ENCODE measurements around the gene DCP2.

Gene DCP2

DNA sequence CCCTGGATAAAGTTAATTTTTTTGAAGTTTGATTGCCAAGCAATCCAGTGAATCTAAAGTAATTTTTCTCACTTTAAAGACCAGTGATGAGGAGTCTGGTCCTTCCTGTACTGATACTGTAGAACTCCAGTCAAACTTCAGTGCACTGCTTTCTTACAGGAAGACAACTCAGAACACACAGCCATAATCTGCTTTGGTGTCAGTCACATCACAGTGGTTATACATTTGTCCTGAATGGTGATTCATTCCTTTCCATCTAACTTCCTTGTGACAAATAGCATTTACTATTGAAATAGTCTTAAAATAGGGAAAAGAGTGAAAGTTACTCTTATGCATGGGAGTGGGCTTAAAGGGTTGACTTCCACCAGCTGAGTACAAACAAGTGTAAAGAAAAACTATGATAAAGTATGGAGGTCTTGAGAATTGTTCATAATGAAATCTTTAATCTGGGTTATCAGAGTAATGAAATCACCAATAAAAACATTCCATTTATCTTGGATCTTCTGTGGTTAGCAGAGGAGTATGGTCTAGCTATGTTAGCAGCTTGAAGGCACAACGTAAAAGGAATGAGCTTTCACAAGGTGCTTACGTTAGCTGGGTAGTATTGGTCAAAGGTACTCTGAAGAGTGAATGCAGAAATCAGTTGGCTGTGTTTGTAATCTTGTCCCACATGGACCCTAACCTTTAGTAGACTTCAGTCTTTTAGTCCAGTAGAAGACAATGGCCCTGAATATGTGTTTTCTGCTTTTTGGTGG is 41.5 kb downstream of the DCP2 start:
- in situ Hi-C loops (cut with MboI; ENCODE audit: low sequenced_read_pairs) = no loop called here

- in situ Hi-C loops (cut with MboI; ENCODE audit: low sequenced_read_pairs) = no loop called here
These were observed 44.1 kb downstream of the DCP2 start for GRCh38 chr5:113020461-113021273.

- in situ Hi-C loops (cut with MboI; ENCODE audit: low sequenced_read_pairs) = no loop called here
These were observed 46.1 kb downstream of the DCP2 start for GRCh38 chr5:113022661-113023060.

DNA sequence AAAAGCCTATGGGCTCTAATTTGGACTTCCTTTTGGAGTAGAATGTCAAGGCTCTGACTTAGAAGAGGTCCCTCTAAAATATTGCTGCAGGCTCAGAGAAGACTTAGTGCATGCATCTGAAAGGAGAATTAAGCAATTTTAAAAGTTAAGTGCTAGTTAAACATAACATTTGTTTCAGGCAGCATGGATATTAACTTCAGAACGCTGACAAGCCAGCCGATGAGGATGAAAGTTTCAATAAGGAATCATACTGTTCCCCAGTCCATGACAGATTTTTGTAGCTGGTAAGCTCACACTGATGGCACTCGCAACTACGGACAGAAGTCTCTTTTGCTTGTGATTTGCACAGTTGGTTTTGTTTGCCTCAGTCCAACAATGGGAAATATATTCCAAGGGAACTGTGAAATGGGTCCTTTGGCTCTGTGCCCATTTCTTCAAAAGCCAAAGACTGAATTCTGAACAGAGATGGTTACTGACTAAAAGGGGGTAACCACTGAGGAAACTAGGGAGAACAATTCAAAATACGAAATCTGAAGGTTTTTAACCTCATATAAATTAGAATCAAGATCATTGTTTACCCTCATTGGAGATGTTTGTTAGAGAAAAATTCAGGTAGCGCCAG is 47.6 kb downstream of the DCP2 start:
- in situ Hi-C loops (cut with MboI; ENCODE audit: low sequenced_read_pairs) = no loop called here

DNA sequence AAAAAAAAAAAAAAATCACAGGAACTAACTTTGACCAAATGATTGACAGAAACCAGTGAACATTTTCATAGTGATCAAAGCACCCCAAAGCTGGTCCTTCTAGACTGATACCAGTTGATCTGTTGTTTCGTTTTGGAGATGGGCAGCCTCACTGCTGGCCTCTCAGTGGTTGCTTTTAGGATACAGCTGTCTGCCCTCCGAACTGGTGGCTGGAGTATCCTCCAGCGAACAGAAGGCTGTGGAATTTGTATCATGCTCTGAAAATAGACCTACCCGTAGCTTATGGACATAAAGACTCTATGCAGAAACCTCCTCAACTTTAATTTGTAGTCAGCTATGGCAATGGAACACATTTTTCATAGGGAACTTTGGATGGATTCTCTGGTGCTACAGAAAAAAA is 49.0 kb downstream of the DCP2 start:
- in situ Hi-C loops (cut with MboI; ENCODE audit: low sequenced_read_pairs) = no loop called here

- in situ Hi-C loops (cut with MboI; ENCODE audit: low sequenced_read_pairs) = no loop called here
These were observed 49.6 kb downstream of the DCP2 start for GRCh38 chr5:113026211-113026610.

DNA sequence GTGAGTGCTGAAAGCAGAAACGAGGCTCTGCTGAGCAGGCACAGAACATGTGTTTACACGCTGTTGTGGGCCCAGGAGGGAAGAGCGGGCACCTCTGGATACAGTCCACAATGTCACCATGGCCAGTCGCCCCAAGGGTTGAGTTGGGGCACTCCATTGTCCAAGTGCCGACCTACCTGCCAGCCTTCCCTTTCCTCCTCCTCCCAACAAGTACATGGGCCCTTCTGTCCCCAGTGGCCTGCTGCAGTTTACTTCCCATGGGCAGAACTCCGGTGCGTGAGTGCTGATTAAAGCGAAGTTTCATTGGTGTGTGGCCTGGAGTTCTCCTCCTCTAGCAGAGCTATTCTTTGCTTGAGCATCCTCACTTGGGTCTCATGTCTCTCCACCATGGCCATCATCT is 50.4 kb downstream of the DCP2 start:
- in situ Hi-C loops (cut with MboI; ENCODE audit: low sequenced_read_pairs) = no loop called here

DNA sequence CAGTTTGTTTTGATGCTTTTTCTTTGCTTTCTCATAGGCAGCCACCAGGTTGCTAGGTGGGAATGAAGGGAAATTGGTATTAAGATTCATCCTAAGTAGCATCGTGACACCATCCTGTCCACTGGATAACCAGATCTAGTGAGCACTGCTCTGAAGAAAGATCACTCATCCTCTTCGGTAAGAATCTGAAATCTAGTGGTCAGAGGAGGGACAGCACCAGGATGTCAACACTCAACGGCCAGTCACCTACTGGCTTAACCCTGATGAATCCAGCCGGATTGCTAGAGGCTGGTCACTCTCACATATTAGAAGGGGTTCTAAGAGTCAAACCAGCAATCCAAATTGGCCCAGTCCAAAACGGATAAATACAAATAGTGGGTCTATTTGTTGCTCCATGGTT is 50.8 kb downstream of the DCP2 start:
- in situ Hi-C loops (cut with MboI; ENCODE audit: low sequenced_read_pairs) = no loop called here

- in situ Hi-C loops (cut with MboI; ENCODE audit: low sequenced_read_pairs) = no loop called here
These were observed 53.0 kb downstream of the DCP2 start for GRCh38 chr5:113029614-113030013.

- in situ Hi-C loops (cut with MboI; ENCODE audit: low sequenced_read_pairs) = no loop called here
These were observed 54.5 kb downstream of the DCP2 start for GRCh38 chr5:113031104-113031503.

DNA sequence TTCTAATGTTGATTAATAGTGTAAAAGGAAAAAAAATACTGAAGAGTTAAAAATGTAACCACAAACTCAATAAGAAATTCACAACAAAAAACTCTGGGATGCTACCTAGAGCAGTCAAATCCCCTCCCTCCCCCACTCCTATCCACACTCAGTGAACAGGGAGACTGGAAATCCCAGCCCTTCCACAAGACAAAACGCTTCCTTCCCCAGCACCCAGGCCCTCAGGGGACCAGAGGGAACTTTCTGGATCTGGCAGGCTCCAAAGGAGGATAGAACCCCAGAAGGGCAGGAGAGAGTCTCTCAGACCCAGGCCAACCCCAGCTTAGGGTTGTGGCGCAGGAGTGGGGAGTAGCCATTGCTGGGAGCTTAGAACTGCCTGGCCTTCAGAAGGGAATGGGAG is 55.0 kb downstream of the DCP2 start:
- in situ Hi-C loops (cut with MboI; ENCODE audit: low sequenced_read_pairs) = no loop called here

DNA sequence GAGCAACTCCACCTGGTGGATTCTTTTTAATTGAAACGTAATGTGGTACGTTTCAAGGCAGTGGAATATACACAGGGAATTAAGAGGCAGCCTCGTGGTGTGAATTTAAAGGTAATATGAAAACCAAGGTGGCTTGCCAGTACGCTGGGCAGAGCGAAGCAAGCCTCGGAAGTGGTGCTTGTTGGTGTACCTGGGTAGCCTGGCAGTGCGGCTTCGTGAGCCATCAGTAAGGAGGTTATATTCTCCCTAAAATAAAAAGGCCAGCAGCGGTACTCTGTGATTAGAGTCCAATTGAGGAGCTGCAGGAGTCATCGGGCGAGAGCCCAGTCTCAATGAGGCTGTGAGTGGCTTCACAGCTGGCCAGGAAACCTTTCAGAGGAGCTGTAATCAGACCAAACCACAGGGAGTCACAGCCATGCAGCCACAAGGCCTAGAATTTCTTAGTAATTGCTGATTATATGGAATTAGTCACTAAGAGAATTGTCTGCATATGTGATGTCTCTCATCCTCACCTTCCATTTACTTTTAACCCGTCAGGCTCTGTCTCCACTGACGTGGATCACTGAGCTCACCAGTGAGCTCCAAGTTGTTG is 57.7 kb downstream of the DCP2 start:
- in situ Hi-C loops (cut with MboI; ENCODE audit: low sequenced_read_pairs) = no loop called here

- in situ Hi-C loops (cut with MboI; ENCODE audit: low sequenced_read_pairs) = no loop called here
These were observed 58.5 kb downstream of the DCP2 start for GRCh38 chr5:113035096-113035495.

DNA sequence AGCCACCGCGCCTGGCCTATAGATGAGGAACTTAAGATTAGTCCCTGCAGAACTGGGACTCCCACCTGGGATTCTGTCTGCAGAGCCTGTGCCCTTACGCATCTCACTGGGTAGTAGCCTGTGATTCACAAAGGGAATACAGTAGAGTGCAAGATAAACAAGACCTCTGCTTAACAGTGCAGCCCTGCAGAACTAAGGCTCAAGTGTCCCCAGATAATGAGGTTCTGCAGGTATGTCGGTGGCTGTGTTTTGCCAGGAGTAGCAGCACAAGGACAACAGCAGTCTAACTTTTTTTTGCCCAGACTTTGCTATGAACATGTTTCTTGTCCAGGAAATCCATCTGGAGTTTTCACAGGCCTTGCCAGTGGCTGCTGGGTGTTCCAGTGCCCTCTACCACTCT is 59.7 kb downstream of the DCP2 start:
- in situ Hi-C loops (cut with MboI; ENCODE audit: low sequenced_read_pairs) = no loop called here

- in situ Hi-C loops (cut with MboI; ENCODE audit: low sequenced_read_pairs) = no loop called here
These were observed 60.2 kb downstream of the DCP2 start for GRCh38 chr5:113036826-113037225.

DNA sequence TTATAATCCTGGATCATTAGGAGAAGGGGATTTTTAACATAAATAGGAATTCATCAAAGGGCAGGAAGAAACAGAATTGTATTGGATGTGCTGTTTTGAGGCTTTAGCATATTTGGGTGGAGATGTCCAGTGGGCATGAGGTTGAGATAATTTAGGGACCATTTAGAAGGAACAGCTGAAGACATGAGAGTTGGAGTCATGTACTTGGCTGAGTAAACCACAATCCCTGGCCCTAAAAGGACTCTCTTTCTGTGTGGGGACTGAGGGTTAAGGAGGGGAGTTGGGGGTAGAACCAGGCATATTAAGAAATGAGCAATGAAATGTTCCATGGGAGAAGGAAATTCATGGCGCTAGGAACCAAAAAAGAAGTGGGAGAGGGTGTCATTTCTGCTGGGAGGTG is 61.5 kb downstream of the DCP2 start:
- in situ Hi-C loops (cut with MboI; ENCODE audit: low sequenced_read_pairs) = no loop called here

DNA sequence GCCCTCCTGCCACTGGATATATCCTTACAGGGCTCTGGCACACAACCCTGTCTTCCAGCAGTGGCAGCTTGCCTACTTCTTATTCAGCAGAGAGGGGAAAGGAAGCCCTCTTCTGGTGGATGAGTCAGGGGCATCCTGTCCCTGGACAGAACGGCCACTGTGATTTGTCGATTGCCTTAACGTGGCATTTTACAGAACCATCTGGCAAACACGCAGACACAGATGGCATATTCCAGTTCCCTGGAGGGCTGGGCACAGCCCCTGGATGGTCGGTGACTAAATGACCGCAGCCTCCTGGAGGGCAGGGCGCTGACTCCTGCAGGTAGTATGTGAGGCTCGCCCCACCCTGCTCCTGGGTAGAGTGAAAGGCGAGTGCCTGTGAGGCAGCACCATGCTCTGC is 62.1 kb downstream of the DCP2 start:
- in situ Hi-C loops (cut with MboI; ENCODE audit: low sequenced_read_pairs) = no loop called here

DNA sequence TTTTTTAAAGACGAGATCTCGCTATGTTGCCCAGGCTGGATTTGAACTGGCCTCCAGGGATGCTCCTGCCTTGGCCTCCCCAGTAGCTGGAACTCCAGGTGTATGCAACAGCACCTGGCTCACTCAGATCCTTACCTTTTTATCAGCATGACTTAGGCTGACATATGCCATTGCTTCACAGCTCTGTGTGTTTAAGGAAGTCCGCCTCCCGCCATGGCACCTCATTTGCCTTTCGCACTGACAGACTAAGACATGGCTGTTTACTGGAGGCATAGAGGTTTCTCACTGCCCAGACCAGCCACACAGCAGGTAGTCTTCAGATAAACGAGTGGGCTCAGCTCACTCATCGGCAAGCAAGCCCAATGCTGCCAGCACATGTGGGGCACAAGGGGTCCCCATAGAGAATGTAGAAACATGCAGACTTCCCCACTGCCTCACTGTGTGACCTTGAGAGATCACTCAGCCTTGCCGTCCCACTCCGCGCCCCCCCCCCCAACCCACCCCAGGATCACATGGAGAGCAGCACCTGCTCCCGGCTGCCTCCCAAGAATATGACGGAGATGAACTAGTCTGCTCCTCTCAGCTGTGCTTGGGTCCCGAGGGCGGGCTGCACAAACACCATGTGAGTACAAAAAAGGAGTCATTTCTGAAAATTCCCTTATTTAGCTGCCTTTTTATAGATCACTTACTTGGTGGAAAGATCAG is 62.8 kb downstream of the DCP2 start:
- in situ Hi-C loops (cut with MboI; ENCODE audit: low sequenced_read_pairs) = no loop called here

GRCh38 chr5:113039934-113040285 is 63.3 kb downstream of the DCP2 start:
- in situ Hi-C loops (cut with MboI; ENCODE audit: low sequenced_read_pairs) = no loop called here

GRCh38 chr5:113040672-113041260 is 64.2 kb downstream of the DCP2 start:
- in situ Hi-C loops (cut with MboI; ENCODE audit: low sequenced_read_pairs) = no loop called here
